ENCODE data around the gene KAT5. TPM values are rescaled to one million over a fixed set of nuclear protein-coding genes. Genes with fewer than 3 reads are reported as not detected.

The KAT5 gene
- total and polyA plus RNA-seq, 12 donors = 40.9 to 62.8 (median 45.9) TPM

DNA sequence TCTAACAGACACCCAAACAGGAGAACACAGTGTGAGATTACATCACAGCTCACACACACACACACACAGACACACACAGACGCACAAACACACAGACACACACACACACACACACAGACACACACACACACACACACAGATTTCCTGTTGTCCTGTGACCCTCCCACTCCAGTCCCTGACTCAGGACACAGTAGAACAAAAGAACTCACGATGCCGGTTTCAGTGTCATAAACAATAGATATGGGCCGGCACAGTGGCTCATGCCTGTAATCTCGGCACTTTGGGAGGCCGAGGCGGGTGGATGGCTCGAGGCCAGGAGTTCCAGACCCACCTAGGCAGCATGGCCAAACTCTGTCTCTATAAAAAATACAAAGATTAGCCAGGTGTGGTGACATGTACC is 13.8 kb upstream of the KAT5 start:
- peak; percentile 48 to 87 (median 78) for ATAC-seq
- no peak for DNase-seq

DNA sequence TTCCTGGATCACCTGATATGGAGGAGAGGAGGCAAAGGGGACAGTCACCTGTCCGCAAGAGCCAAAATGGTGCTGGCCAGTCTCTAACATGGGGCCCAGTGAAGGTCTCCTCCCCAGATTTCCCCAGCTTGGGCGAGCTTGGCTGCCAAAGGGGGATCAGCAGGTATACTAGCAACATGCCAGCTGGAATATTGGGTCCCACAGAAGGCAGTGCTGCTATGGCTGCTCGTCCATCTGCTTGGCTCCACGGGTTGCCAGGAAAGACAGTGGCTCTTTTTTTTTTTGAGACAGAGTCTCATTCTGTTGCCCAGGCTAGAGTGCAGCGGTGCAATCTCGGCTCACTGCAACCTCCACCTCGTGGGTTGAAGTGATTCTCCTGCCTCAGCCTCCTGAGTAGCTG is 12.7 kb upstream of the KAT5 start:
- WGBS, 2 donors = 82 to 83% methylated on average over 7 of the region's 7 CpGs
- intact Hi-C loops (cut with DNase I) = loop anchor here in 2 of 10 donors (5.0 to 10.0 kb wide), 2 partner anchors 37 to 65 kb away; partner anchors contain the start of genes RELA (in 1 of the 2) and SIPA1 (in 1 of the 2)
- no peaks in the 10 kb centered on the region for H3K36me3 ChIP-seq
- H3K27me3 ChIP-seq = no peaks in the 10 kb centered on the region
- DNase-seq = no peak
- no peak for ATAC-seq
- H3K27ac ChIP-seq = no peak overlapping the region
- no peaks in the 10 kb centered on the region for H3K9me3 ChIP-seq
- peaks cover 0 to 20% (median 12%) of the 10 kb centered on the region in 9 donors for H3K4me1 ChIP-seq
- TF ChIP-seq, protein P1, sequence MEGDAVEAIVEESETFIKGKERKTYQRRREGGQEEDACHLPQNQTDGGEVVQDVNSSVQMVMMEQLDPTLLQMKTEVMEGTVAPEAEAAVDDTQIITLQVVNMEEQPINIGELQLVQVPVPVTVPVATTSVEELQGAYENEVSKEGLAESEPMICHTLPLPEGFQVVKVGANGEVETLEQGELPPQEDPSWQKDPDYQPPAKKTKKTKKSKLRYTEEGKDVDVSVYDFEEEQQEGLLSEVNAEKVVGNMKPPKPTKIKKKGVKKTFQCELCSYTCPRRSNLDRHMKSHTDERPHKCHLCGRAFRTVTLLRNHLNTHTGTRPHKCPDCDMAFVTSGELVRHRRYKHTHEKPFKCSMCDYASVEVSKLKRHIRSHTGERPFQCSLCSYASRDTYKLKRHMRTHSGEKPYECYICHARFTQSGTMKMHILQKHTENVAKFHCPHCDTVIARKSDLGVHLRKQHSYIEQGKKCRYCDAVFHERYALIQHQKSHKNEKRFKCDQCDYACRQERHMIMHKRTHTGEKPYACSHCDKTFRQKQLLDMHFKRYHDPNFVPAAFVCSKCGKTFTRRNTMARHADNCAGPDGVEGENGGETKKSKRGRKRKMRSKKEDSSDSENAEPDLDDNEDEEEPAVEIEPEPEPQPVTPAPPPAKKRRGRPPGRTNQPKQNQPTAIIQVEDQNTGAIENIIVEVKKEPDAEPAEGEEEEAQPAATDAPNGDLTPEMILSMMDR (IDR thresholded peaks at IDR 0.05) = no peak
- no peak overlapping the region for H3K4me3 ChIP-seq

More for the DNA sequence above, 13.8 kb upstream of the KAT5 start:
- Histone ChIP-seq H3K27ac (peak overlapping the region in 4 of 10 donors; percentile 12 to 60 (median 47)), H3K4me1 (peaks cover 0 to 24% (median 12%) of the 10 kb centered on the region in 9 donors), H3K36me3 (no peaks in the 10 kb centered on the region), H3K9me3 (no peaks in the 10 kb centered on the region), H3K27me3 (no peaks in the 10 kb centered on the region), H3K4me3 (no peak overlapping the region)
- intact Hi-C loops (cut with DNase I) = loop anchor here in 2 of 10 donors (5.0 to 10.0 kb wide), 2 partner anchors 36 to 63 kb away; partner anchors contain the start of genes RELA (in 1 of the 2) and SIPA1 (in 1 of the 2)
- TF ChIP-seq, protein P1 (IDR thresholded peaks at IDR 0.05) = no peak
- 43 to 46% methylated on average over 8 of the region's 8 CpGs for WGBS, 2 donors

DNA sequence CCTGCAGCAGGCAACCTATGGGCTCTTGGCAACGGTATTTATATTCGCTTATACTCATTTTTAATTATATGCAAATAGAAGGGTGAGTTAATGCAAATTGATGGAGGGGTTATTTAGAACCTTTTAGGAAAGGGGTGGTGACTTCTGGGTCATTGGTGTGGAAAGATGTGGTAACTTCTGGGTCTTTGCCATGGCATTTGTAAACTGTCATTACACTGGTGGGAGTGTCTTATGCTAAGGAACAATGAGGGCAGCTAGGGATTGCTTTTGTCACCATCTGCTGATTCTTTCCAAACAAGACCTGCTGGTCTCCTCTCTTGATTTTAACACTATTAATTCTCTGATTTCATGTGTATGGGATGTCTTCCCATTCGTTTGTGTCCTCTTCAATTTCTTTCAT is 11.7 kb upstream of the KAT5 start:
- Histone ChIP-seq H3K36me3 (no peaks in the 10 kb centered on the region), H3K4me1 (peaks cover 0 to 15% (median 10%) of the 10 kb centered on the region in 9 donors), H3K9me3 (no peaks in the 10 kb centered on the region), H3K4me3 (no peak overlapping the region), H3K27ac (no peak overlapping the region), H3K27me3 (no peaks in the 10 kb centered on the region)
- intact Hi-C loops (cut with DNase I) = loop anchor here in 4 of 10 donors (5.0 to 10.0 kb wide), 3 partner anchors 76 to 287 kb away; no protein-coding TSS in a partner anchor
- TF ChIP-seq, protein P1 (IDR thresholded peaks at IDR 0.05) = no peak
- ATAC-seq (no peak), DNase-seq (no peak)
- 77 to 78% methylated on average over 3 of the region's 3 CpGs for WGBS, 2 donors

DNA sequence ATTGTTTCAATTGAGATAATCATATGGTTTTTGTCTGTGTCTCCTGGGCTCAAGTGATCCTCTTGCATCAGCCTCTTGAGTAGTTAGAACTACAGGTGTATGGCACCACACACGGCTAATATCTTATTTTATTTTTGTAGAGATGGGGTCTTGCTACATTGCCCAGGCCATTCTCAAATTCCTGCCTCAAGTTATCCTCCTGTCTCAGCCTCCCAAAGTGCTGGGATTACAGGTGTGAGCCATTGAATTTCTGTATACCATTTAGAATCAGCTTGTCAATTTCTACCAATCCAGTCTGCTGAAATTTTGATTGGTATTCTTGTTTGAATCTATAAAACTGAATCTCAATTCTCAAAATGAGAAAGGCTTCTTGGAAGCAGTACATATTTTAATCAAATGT is 10.4 kb upstream of the KAT5 start:
- intact Hi-C loops (cut with DNase I) = loop anchor here in 4 of 10 donors (5.0 to 10.0 kb wide), 3 partner anchors 77 to 286 kb away; no protein-coding TSS in a partner anchor
- H3K4me1 ChIP-seq = peaks cover 0 to 9% (median 4%) of the 10 kb centered on the region in 9 donors
- ATAC-seq (no peak), DNase-seq (no peak)
- H3K27ac ChIP-seq = no peak overlapping the region
- 82 to 96% methylated on average over 1 of the region's 1 CpG for WGBS, 2 donors
- no peak overlapping the region for H3K4me3 ChIP-seq
- no peaks in the 10 kb centered on the region for H3K27me3 ChIP-seq
- no peaks in the 10 kb centered on the region for H3K9me3 ChIP-seq
- no peaks in the 10 kb centered on the region for H3K36me3 ChIP-seq
- TF ChIP-seq, protein P1 (IDR thresholded peaks at IDR 0.05) = no peak
